Common myeloid progenitor, CD34-positive (primary cell): ENCODE results near the gene NXNL1.
A peak's percentile ranks its signal among the peaks of the same experiment; 100 is the strongest.

Experiments used
- CTCF ChIA-PET: fragments of 350-600 bp; sonication (Branson Sonifier 250); formaldehyde crosslinking; loops from one replicate; lab custom pipeline; 2021; ENCODE audit warnings: antibody characterized with exemption; lab: Charles Lee
- POLR2A ChIA-PET: fragments of 350-600 bp; sonication (Branson Sonifier 250); formaldehyde crosslinking; loops from one replicate; lab custom pipeline; 2021; ENCODE audit warnings: antibody characterized with exemption; lab: Charles Lee
- DNase-seq, 3 donors: peaks; one replicate each; pipeline versions ENCODE4 v3.0.0 to v3.0.0-alpha.2; 2013
- H3K27ac ChIP-seq, 2 experiments: 1 replicate in 1 of 2; 2 replicates in 1 of 2; pipeline ENCODE4 v1.7.0; 2013; ENCODE audit warnings: inconsistent platforms in 2 of 2, low read length in 2 of 2, mild to moderate bottlenecking in 2 of 2, low read depth in 1 of 2, moderate library complexity in 1 of 2; ENCODE audit not compliant: severe bottlenecking in 2 of 2, insufficient read depth in 1 of 2, poor library complexity in 1 of 2
- H3K27me3 ChIP-seq, 5 experiments: replicated peaks in 2 of 5; 1 replicate in 3 of 5; 2 replicates in 2 of 5; pipeline versions ENCODE4 v1.6.1 to v1.7.0; 2013; ENCODE audit warnings: low read length in 4 of 5, mild to moderate bottlenecking in 2 of 5, moderate library complexity in 2 of 5, inconsistent platforms in 1 of 5; ENCODE audit not compliant: insufficient read depth in 5 of 5, control insufficient read depth in 4 of 5
- H3K36me3 ChIP-seq, 4 experiments: 1 replicate in 2 of 4; 2 replicates in 2 of 4; pipeline versions ENCODE4 v1.6.1 to v1.7.0; 2013; ENCODE audit warnings: low read length in 3 of 4, control low read depth in 1 of 4, mild to moderate bottlenecking in 1 of 4; ENCODE audit not compliant: control insufficient read depth in 4 of 4, insufficient read depth in 4 of 4
- H3K4me1 ChIP-seq, 4 experiments: 1 replicate in 3 of 4; 2 replicates in 1 of 4; pipeline versions ENCODE4 v1.6.1 to v1.7.1; 2013; ENCODE audit warnings: low read length in 3 of 4, mild to moderate bottlenecking in 3 of 4, control low read depth in 1 of 4, inconsistent platforms in 1 of 4, moderate library complexity in 1 of 4; ENCODE audit not compliant: control insufficient read depth in 4 of 4, insufficient read depth in 4 of 4; ENCODE audit errors: control extremely low read depth in 1 of 4
- H3K4me3 ChIP-seq, 7 experiments: 1 replicate in 4 of 7; 2 replicates in 3 of 7; pipeline versions ENCODE4 v1.5.1 to v1.7.0; 2013; ENCODE audit warnings: mild to moderate bottlenecking in 7 of 7, low read length in 6 of 7, moderate library complexity in 6 of 7, inconsistent platforms in 2 of 7, low read depth in 2 of 7, control low read depth in 1 of 7; ENCODE audit not compliant: insufficient read depth in 4 of 7, control insufficient read depth in 1 of 7; ENCODE audit errors: extremely low read depth in 1 of 7
- H3K9me3 ChIP-seq, 5 experiments: 1 replicate in 4 of 5; 2 replicates in 1 of 5; pipeline versions ENCODE4 v1.6.1 to v1.7.1; 2013; ENCODE audit warnings: low read length in 4 of 5, mild to moderate bottlenecking in 2 of 5, inconsistent platforms in 1 of 5, low read depth in 1 of 5, moderate library complexity in 1 of 5; ENCODE audit not compliant: control insufficient read depth in 4 of 5, insufficient read depth in 2 of 5; ENCODE audit errors: control extremely low read depth in 1 of 5
- WGBS: methylation state at CpG from one replicate; pipeline ENCODE4 v1.1.5; 2013; ENCODE audit not compliant: insufficient coverage; 5-methylcytosine and 5-hydroxymethylcytosine counted together

Gene NXNL1

DNA sequence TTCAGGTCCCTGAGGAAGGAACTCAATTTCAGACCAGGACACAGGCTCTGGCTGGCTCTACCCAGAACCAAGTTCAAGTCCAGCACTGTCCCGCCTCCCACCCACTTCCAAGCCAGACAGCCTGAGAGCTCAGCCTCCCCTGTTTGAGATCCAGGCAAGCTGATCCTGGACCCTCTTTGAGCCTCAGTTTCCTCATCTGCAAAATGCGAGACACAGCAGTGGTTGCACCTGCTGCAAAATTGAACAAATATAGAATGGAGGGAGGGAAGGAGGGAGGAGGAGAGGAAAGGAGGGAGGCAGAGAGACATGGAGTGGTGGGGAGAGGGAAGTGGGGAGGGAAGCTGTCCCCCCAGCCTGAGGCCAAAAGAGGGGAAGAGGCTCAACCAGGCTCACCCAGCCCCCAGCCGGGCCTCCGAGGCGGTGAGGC is 13.0 kb downstream of the NXNL1 start:
- CTCF ChIA-PET: interaction anchor here (1.1 to 2.0 kb wide), 6 partner anchors 10 to 112 kb away, joined by 3 to 8 read pairs (median 4); partner anchors contain the start of gene NXNL1
- Histone ChIP-seq H3K4me1 (peaks cover 0 to 33% (median 18%) of the 10 kb centered on the region in 4 experiments), H3K9me3 (no peaks in the 10 kb centered on the region), H3K27me3 (peaks cover 0 to 3% (median 0%) of the 10 kb centered on the region in 5 experiments), H3K27ac (no peak overlapping the region), H3K4me3 (peak overlapping the region in 6 of 7 experiments; percentile 32 to 71 (median 48)), H3K36me3 (no peaks in the 10 kb centered on the region)
- POLR2A ChIA-PET: no interaction called here
- WGBS: 28% methylated on average over 5 of the region's 5 CpGs
- no peak for DNase-seq

DNA sequence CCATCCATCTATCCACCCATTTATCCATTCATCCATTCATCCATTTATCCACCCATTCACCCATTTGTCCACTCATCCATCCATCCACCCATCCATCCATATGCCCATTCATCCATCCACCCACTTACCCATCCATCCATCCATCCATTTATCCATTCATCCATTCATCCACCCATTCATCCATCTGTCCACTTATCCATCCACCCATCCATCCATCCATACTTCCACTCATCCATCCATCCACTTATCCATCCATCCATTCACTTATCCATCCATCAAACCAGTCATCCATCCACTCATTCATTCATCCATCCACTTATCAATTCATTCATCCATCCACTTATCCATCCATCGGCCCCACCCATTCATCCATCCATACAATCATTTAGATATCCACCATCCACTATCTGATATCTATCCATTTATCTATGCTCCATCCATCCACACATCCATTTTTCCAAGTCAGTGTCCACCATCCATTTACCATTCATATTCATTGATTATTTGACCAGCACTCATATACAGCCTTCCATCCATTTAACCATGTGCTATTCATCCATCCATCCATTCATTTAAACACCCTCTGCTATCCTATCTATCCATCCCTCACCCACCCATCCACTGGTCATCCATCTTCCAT is 15.1 kb downstream of the NXNL1 start:
- ChIA-PET CTCF (interaction anchor here (1.1 to 1.5 kb wide), 4 partner anchors 9 to 56 kb away, joined by 3 to 5 read pairs (median 3); no protein-coding TSS in a partner anchor), POLR2A (no interaction called here)
- H3K27me3 ChIP-seq: peaks cover 0 to 3% (median 0%) of the 10 kb centered on the region in 5 experiments

DNA sequence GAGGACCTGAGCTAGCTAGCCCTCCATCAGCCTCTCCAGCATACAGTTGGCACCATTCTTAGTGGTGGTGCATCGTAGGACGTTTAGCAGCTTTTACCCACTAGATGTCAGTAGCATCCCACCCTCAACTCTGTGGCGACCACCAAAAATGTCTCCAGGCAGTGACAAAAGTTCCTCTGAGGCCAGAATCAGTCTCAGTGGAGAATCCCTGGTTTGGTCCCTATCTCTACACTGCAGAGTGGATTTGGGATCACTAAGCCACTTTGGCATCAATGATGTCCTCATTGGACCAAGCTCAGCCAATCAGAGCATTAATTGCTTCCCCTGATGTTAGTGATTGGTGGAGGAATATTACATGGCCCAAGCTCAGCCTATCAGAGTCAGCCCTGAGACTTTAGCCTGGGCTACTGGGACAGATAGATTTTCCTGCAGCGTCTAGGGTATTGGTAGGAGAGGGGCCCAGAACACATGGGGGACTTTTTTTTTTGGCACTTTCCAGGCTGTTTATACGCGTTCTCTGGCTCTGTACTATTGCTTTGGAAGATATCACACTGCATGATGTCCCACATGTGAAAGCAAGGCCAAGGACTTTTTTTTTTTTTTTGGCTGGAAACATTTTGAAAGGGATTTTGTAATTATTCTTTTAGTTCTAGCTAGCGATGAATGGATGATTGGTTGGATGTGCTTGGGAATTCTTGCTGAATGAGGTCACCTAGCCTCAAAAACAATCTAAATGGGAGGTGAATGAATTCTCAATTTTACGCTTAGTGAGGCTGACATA is 19.3 kb downstream of the NXNL1 start:
- peaks cover 0 to 2% (median 0%) of the 10 kb centered on the region in 5 experiments for H3K9me3 ChIP-seq
- no peaks in the 10 kb centered on the region for H3K27me3 ChIP-seq
- H3K4me3 ChIP-seq: no peak overlapping the region
- peak; percentile 58 to 80 (median 73) for DNase-seq
- POLR2A ChIA-PET: interaction anchor here (0.7 kb wide), 1 partner anchor 79 kb away, joined by 3 read pairs; no protein-coding TSS in a partner anchor
- no peaks in the 10 kb centered on the region for H3K4me1 ChIP-seq
- H3K27ac ChIP-seq: no peak overlapping the region
- CTCF ChIA-PET: interaction anchor here (0.7 to 2.8 kb wide), 17 partner anchors 9 to 418 kb away, joined by 3 to 13 read pairs (median 4); partner anchors contain the start of genes CCDC194 and RPL18A
- 59% methylated on average over 6 of the region's 8 CpGs for WGBS
- no peaks in the 10 kb centered on the region for H3K36me3 ChIP-seq

More for the DNA sequence above, 15.1 kb downstream of the NXNL1 start:
- H3K4me1 ChIP-seq: peaks cover 0 to 23% (median 16%) of the 10 kb centered on the region in 4 experiments
- H3K36me3 ChIP-seq: no peaks in the 10 kb centered on the region
- no peak overlapping the region for H3K4me3 ChIP-seq
- H3K27ac ChIP-seq: no peak overlapping the region
- peaks cover 0 to 2% (median 0%) of the 10 kb centered on the region in 5 experiments for H3K9me3 ChIP-seq
- no peak for DNase-seq
- WGBS: 100% methylated on average over 1 of the region's 1 CpG

DNA sequence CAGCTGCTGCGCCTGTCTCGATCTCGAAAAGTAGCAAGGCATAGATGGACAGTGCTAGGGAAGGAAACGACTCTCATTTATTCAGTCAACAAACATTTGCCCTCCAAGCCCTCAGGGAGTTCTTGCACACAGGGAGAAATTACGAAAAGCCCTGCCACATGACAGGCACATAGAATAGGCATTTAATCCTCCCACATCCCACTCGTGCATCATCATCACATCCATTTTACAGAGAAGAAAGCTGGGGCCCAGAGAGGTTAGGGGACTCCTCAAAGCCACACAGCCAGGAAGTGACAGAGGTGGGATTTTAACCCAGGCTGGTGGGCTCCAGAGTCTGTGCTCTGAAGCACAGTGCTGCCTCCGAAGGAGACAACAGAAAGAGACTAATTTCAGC is 23.9 kb downstream of the NXNL1 start:
- WGBS: 97% methylated on average over 5 of the region's 7 CpGs
- Histone ChIP-seq H3K36me3 (peaks cover 0 to 2% (median 0%) of the 10 kb centered on the region in 4 experiments), H3K27ac (no peak overlapping the region), H3K4me1 (no peaks in the 10 kb centered on the region), H3K4me3 (no peak overlapping the region), H3K9me3 (peaks cover 0 to 2% (median 1%) of the 10 kb centered on the region in 5 experiments), H3K27me3 (no peaks in the 10 kb centered on the region)
- POLR2A ChIA-PET: no interaction called here
- no peak for DNase-seq
- CTCF ChIA-PET: interaction anchor here (1.0 to 2.1 kb wide), 5 partner anchors 9 to 30 kb away, joined by 3 to 5 read pairs (median 5); partner anchors contain the start of gene MVB12A

DNA sequence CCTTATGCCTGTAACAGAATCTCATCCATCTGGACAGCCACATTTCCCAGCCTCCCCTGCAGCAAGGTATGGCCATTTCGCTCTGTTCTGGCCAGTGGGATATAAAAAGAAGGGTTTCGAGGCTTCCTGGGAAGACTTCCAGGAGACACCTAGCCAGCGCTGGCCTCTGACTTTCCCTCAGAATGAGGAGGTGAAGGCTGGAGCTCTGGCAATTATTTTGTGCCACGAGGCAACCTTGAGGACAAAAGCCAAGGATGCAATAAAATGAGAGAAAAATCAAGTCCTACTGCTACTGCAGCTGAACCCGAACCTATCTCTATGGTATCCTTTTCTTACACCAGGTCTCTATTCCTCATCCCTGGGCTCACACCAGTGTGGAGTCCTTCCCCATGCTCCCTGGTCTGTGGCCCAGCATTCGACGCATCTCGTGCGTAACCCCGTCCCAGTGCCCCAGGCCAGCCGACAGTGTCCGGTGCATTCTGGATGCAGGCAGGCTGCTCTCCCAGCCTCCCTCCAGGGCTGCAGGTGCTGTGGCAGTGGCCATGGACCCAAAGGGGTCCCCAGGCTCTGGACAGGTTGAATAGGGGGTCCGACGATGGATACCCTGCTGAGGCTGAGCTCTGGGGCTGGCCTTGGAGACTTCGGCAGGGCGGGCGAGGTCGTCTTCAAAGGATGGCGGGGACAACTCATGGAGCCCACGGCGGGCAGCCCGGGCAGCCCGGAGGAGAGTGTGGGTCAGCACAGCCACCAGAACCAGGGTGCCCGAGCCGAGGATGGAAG is 24.4 kb downstream of the NXNL1 start:
- H3K4me3 ChIP-seq: no peak overlapping the region
- 98% methylated on average over 20 of the region's 25 CpGs for WGBS
- ChIA-PET CTCF (interaction anchor here (1.0 to 2.1 kb wide), 5 partner anchors 8 to 30 kb away, joined by 3 to 5 read pairs (median 5); partner anchors contain the start of gene MVB12A), POLR2A (no interaction called here)
- peaks cover 0 to 2% (median 0%) of the 10 kb centered on the region in 4 experiments for H3K36me3 ChIP-seq
- no peaks in the 10 kb centered on the region for H3K4me1 ChIP-seq
- H3K27ac ChIP-seq: no peak overlapping the region
- peaks cover 0 to 1% (median 0%) of the 10 kb centered on the region in 5 experiments for H3K9me3 ChIP-seq
- no peaks in the 10 kb centered on the region for H3K27me3 ChIP-seq
- DNase-seq: no peak

DNA sequence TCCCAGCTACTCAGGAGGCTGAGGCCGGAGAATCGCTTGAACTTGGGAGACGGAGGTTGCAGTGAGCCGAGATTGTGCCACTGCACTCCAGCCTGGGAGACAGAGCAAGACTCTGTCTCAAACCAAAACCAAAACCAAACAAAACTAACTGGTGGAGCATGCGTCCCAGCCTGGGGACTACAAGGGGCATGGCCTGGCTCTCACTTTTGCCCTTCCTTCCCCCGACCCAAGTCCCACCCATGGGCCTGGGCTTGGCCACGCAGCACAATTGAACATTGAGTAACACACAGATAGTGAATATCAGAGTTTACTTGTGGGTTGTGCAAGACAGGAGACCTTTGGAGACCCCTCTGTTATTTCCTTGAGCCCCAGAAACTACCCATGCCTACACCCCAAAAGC is 25.5 kb downstream of the NXNL1 start:
- Histone ChIP-seq H3K4me1 (no peaks in the 10 kb centered on the region), H3K36me3 (peaks cover 0 to 2% (median 0%) of the 10 kb centered on the region in 4 experiments), H3K9me3 (peaks cover 0 to 1% (median 0%) of the 10 kb centered on the region in 5 experiments), H3K27ac (no peak overlapping the region), H3K27me3 (no peaks in the 10 kb centered on the region), H3K4me3 (no peak overlapping the region)
- WGBS: 98% methylated on average over 4 of the region's 7 CpGs
- ChIA-PET POLR2A (no interaction called here), CTCF (no interaction called here)
- DNase-seq: no peak
